T-helper 2 cell (primary cell): ENCODE results near the gene MAP6D1.
A peak's percentile ranks its signal among the peaks of the same experiment; 100 is the strongest.
"Not testable (repeated sequence)": the region's sequence is repeated elsewhere in the genome, so short reads cannot be mapped to it uniquely, and the experiment has no call there.

Experiments
- DNase-seq, 5 experiments: peaks; one replicate each; pipeline versions ENCODE4 v3.0.0 to v3.0.0-alpha.2; 2012 to 2022

The MAP6D1 gene

GRCh38 chr3:183796372-183796771, 29.0 kb downstream of the MAP6D1 start:
- no peak for DNase-seq

- no peak for DNase-seq
Measured at GRCh38 chr3:183794452-183794851, 30.9 kb downstream of the MAP6D1 start.

- no peak for DNase-seq
Measured at GRCh38 chr3:183792976-183793375, 32.4 kb downstream of the MAP6D1 start.

GRCh38 chr3:183790700-183791099, 34.7 kb downstream of the MAP6D1 start:
- DNase-seq = no peak

GRCh38 chr3:183789826-183790225, 35.6 kb downstream of the MAP6D1 start:
- no peak for DNase-seq

- not testable (repeated sequence) for DNase-seq
Measured at GRCh38 chr3:183784503-183784902, 40.9 kb downstream of the MAP6D1 start.

GRCh38 chr3:183782576-183783276, 42.7 kb downstream of the MAP6D1 start:
- no peak for DNase-seq

- DNase-seq = no peak
Measured at GRCh38 chr3:183781246-183781645, 44.1 kb downstream of the MAP6D1 start.

- no peak for DNase-seq
Measured at GRCh38 chr3:183779896-183780465, 45.4 kb downstream of the MAP6D1 start.

GRCh38 chr3:183777016-183777618, 48.3 kb downstream of the MAP6D1 start:
- DNase-seq = no peak

GRCh38 chr3:183776451-183776850, 48.9 kb downstream of the MAP6D1 start:
- DNase-seq = not testable (repeated sequence)

GRCh38 chr3:183775781-183776180, 49.6 kb downstream of the MAP6D1 start:
- no peak for DNase-seq

GRCh38 chr3:183774631-183775030, 50.7 kb downstream of the MAP6D1 start:
- DNase-seq = no peak

GRCh38 chr3:183769453-183769852, 55.9 kb downstream of the MAP6D1 start:
- DNase-seq = no peak

- DNase-seq = no peak
Measured at GRCh38 chr3:183768114-183768513, 57.3 kb downstream of the MAP6D1 start.

- peak; percentile 13 to 73 (median 56) for DNase-seq
Measured at GRCh38 chr3:183766745-183767606, 58.4 kb downstream of the MAP6D1 start.

GRCh38 chr3:183766107-183766506, 59.3 kb downstream of the MAP6D1 start:
- no peak for DNase-seq
